Measurements from ENCODE around the gene TP73. TPM values are rescaled to one million over a fixed set of nuclear protein-coding genes. Genes with fewer than 3 reads are reported as not detected.

TP73 gene
- total RNA-seq, 1 donor from 2014 or later = 2.2 TPM

- DNase-seq (ENCODE audit: low spot score, unreplicated experiment) = no peak
- Mint-ChIP-seq H3K4me1 (ENCODE audit: low read depth) (no peaks in the 10 kb centered on the region), H3K27ac (no peak overlapping the region), H3K27me3 (no peaks in the 10 kb centered on the region), H3K36me3 (ENCODE audit: insufficient read depth) (peaks cover 18% of the 10 kb centered on the region), H3K9me3 (ENCODE audit: low read depth) (no peaks in the 10 kb centered on the region), H3K4me3 (ENCODE audit: low read depth) (no peak overlapping the region)
- TF ChIP-seq CTCF (IDR thresholded peaks at IDR 0.05; ENCODE audit: unreplicated experiment) = peak; percentile 31
Observed at GRCh38 chr1:3785456-3786157, 133.3 kb downstream of the TP73 start.

Other genes starting within 250 kb of the TP73 start
- gene ARHGEF16, start 197.9 kb upstream of the TP73 start, total RNA-seq = 60.5 and 63.6 TPM in 2 replicates
- gene MEGF6, start 41.0 kb upstream of the TP73 start, total RNA-seq = 79.2 and 83.8 TPM in 2 replicates
- 30.7 and 31.4 TPM in 2 replicates for gene TPRG1L, start 27.5 kb upstream of the TP73 start, total RNA-seq
- gene WRAP73, start 2.4 kb upstream of the TP73 start, total RNA-seq = 28.1 and 29.9 TPM in 2 replicates
- not detected in 2 replicates for gene CCDC27, start 99.9 kb downstream of the TP73 start, total RNA-seq
- 10.8 and 12.0 TPM in 2 replicates for gene SMIM1, start 120.2 kb downstream of the TP73 start, total RNA-seq
- 54.9 and 57.0 TPM in 2 replicates for gene LRRC47, start 144.0 kb downstream of the TP73 start, total RNA-seq
- 43.8 and 47.7 TPM in 2 replicates for gene CEP104, start 204.7 kb downstream of the TP73 start, total RNA-seq
- gene DFFB, start 205.0 kb downstream of the TP73 start, total RNA-seq = 11.5 and 11.9 TPM in 2 replicates
- gene C1orf174, start 247.8 kb downstream of the TP73 start, total RNA-seq = 25.3 and 26.9 TPM in 2 replicates